H1 (cell line): ENCODE measurements around the gene TIAM2. TPM values are rescaled to one million over a fixed set of nuclear protein-coding genes. Genes with fewer than 3 reads are reported as not detected.

Experiments used
- CTCF ChIA-PET: fragments of 300-600 bp; sonication (Branson Sonifier 250); formaldehyde crosslinking; loops from one replicate; lab custom pipeline; 2021; ENCODE audit not compliant: partially characterized antibody; lab: Charles Lee
- POLR2A ChIA-PET: fragments of 300-600 bp; sonication (Branson Sonifier 250); formaldehyde crosslinking; loops from one replicate; lab custom pipeline; 2021; ENCODE audit warnings: inconsistent platforms; ENCODE audit not compliant: partially characterized antibody; lab: Charles Lee
- DNase-seq, 2 experiments: peaks; one replicate each; pipeline versions ENCODE4 v3.0.0 to v3.0.0-alpha.2; 2010 to 2022; ENCODE audit warnings: low spot score in 2 of 2, low read depth in 1 of 2, mixed read lengths in 1 of 2
- FAIRE-seq: peaks from 2 replicates; lab custom pipeline; 2011; peaks lifted over from hg19 to GRCh38; lab: Jason Lieb, UNC
- H2AFZ ChIP-seq: 2 replicates; pipeline ENCODE4 v1.8.1; 2012; ENCODE audit warnings: low read length, inconsistent platforms
- H2AK5ac ChIP-seq: 2 replicates; pipeline ENCODE4 v1.6.1; 2013; ENCODE audit warnings: low read depth, low read length
- H2BK120ac ChIP-seq: replicated peaks from 2 replicates; pipeline ENCODE3; 2013; ENCODE audit warnings: low read depth, low read length, inconsistent platforms
- H2BK12ac ChIP-seq: 2 replicates; pipeline ENCODE4 v1.6.1; 2013; ENCODE audit warnings: low read depth, low read length
- H2BK15ac ChIP-seq: 2 replicates; pipeline ENCODE4 v1.6.1; 2013; ENCODE audit warnings: low read length
- H2BK20ac ChIP-seq: 2 replicates; pipeline ENCODE4 v1.6.1; 2013; ENCODE audit warnings: low read length
- H2BK5ac ChIP-seq: 2 replicates; pipeline ENCODE4 v1.6.1; 2013; ENCODE audit warnings: low read depth, low read length
- H3K14ac ChIP-seq: 2 replicates; pipeline ENCODE4 v1.6.1; 2013; ENCODE audit warnings: inconsistent platforms; ENCODE audit not compliant: insufficient read length
- H3K18ac ChIP-seq: 2 replicates; pipeline ENCODE4 v1.6.1; 2013; ENCODE audit warnings: low read length; ENCODE audit errors: extremely low read depth
- H3K23ac ChIP-seq: 2 replicates; pipeline ENCODE4 v1.6.1; 2013; ENCODE audit warnings: inconsistent platforms; ENCODE audit not compliant: insufficient read length
- H3K23me2 ChIP-seq: 2 replicates; pipeline ENCODE4 v1.6.1; 2013; ENCODE audit warnings: low read depth, low read length
- H3K27ac ChIP-seq: 2 replicates; pipeline ENCODE4 v1.6.1; 2011; ENCODE audit warnings: low read depth, low read length, inconsistent platforms
- H3K27me3 ChIP-seq, 4 experiments: replicated peaks in 1 of 4; 1 replicate in 1 of 4; 2 replicates in 3 of 4; pipeline versions ENCODE4 v1.6.1 to v1.8.1; 2011 to 2013; ENCODE audit warnings: low read length in 3 of 4, mild to moderate bottlenecking in 3 of 4, inconsistent platforms in 2 of 4, mixed read lengths in 2 of 4, moderate library complexity in 1 of 4; ENCODE audit not compliant: control insufficient read depth in 3 of 4, insufficient read depth in 3 of 4; ENCODE audit errors: extremely low read depth in 1 of 4
- H3K36me3 ChIP-seq, 4 experiments: 2 replicates each; pipeline versions ENCODE4 v1.6.1 to v1.8.1; 2011 to 2013; ENCODE audit warnings: mild to moderate bottlenecking in 4 of 4, low read length in 3 of 4, moderate library complexity in 2 of 4, control low read depth in 1 of 4, inconsistent platforms in 1 of 4; ENCODE audit not compliant: insufficient read depth in 4 of 4, control insufficient read depth in 2 of 4
- H3K4ac ChIP-seq: replicated peaks from 2 replicates; pipeline ENCODE3; 2013; ENCODE audit warnings: low read length, low read depth, mixed read lengths, inconsistent platforms; ENCODE audit not compliant: insufficient read length
- H3K4me1 ChIP-seq, 4 experiments: replicated peaks in 1 of 4; 1 replicate in 1 of 4; 2 replicates in 3 of 4; pipeline versions ENCODE4 v1.6.1 to v1.8.1; 2011 to 2013; ENCODE audit warnings: low read length in 3 of 4, inconsistent platforms in 2 of 4, mixed read lengths in 1 of 4; ENCODE audit not compliant: insufficient read depth in 4 of 4, control insufficient read depth in 3 of 4
- H3K4me2 ChIP-seq, 2 experiments: 2 replicates each; pipeline versions ENCODE4 v1.6.1 to v1.8.1; 2011 to 2013; ENCODE audit warnings: low read depth in 2 of 2, low read length in 2 of 2, control low read depth in 1 of 2, inconsistent platforms in 1 of 2, mild to moderate bottlenecking in 1 of 2; ENCODE audit not compliant: insufficient read depth in 1 of 2
- H3K4me3 ChIP-seq, 4 experiments: fragments of 200-600, 300-600 bp in 1 of 4; sonication (generic), shearing (Covaris generic), sonication (Bioruptor Twin) in 1 of 4; 2 replicates each; pipeline versions ENCODE4 v1.5.1 to v1.8.1; 2011 to 2016; ENCODE audit warnings: low read length in 4 of 4, low read depth in 3 of 4, control low read depth in 2 of 4, inconsistent platforms in 2 of 4, mild to moderate bottlenecking in 2 of 4, mixed read lengths in 1 of 4, moderate library complexity in 1 of 4; ENCODE audit not compliant: insufficient read depth in 2 of 4; ENCODE audit errors: extremely low read depth in 1 of 4
- H3K56ac ChIP-seq: replicated peaks from 2 replicates; pipeline ENCODE3; 2013; ENCODE audit warnings: low read depth, mild to moderate bottlenecking, mixed read lengths, low read length, inconsistent platforms; ENCODE audit not compliant: insufficient read length
- H3K79me1 ChIP-seq: 2 replicates; pipeline ENCODE4 v1.6.1; 2013; ENCODE audit warnings: low read depth, low read length, control low read depth
- H3K79me2 ChIP-seq, 2 experiments: 2 replicates each; pipeline versions ENCODE4 v1.6.1 to v1.8.1; 2012 to 2013; ENCODE audit warnings: low read length in 2 of 2, mild to moderate bottlenecking in 2 of 2, inconsistent platforms in 1 of 2; ENCODE audit not compliant: insufficient read depth in 2 of 2, control insufficient read depth in 1 of 2
- H3K9ac ChIP-seq, 4 experiments: replicated peaks in 1 of 4; 1 replicate in 1 of 4; 2 replicates in 3 of 4; pipeline versions ENCODE4 v1.6.1 to v1.8.1; 2011 to 2013; ENCODE audit warnings: low read depth in 3 of 4, low read length in 3 of 4, control low read depth in 2 of 4, mild to moderate bottlenecking in 2 of 4, moderate library complexity in 2 of 4, inconsistent platforms in 1 of 4; ENCODE audit errors: extremely low read depth in 1 of 4
- H3K9me3 ChIP-seq, 2 experiments: 2 replicates each; pipeline versions ENCODE4 v1.6.1 to v1.8.1; 2012 to 2013; ENCODE audit warnings: mild to moderate bottlenecking in 2 of 2, moderate library complexity in 2 of 2, control low read depth in 1 of 2, inconsistent platforms in 1 of 2, low read depth in 1 of 2, low read length in 1 of 2, mixed read lengths in 1 of 2; ENCODE audit not compliant: insufficient read depth in 2 of 2
- H4K20me1 ChIP-seq, 2 experiments: replicated peaks in 1 of 2; 2 replicates each; pipeline versions ENCODE3 to v1.8.1; 2011 to 2013; ENCODE audit warnings: inconsistent platforms in 2 of 2, low read length in 2 of 2, mild to moderate bottlenecking in 1 of 2; ENCODE audit not compliant: insufficient read depth in 2 of 2, control insufficient read depth in 1 of 2
- H4K5ac ChIP-seq: 2 replicates; pipeline ENCODE4 v1.6.1; 2013; ENCODE audit warnings: low read length, low read depth, mixed read lengths, inconsistent platforms; ENCODE audit not compliant: insufficient read length
- H4K8ac ChIP-seq: 2 replicates; pipeline ENCODE4 v1.8.0; 2013; ENCODE audit warnings: mild to moderate bottlenecking, moderate library complexity, low read length, inconsistent platforms; ENCODE audit not compliant: insufficient read depth; ENCODE audit errors: extremely low read depth
- H4K91ac ChIP-seq: replicated peaks from 2 replicates; pipeline ENCODE3; 2013; ENCODE audit warnings: low read length, mixed read lengths, inconsistent platforms; ENCODE audit not compliant: insufficient read length
- PHF8 ChIP-seq: fragments of 200-600 bp; sonication (generic); conservative IDR thresholded peaks from 2 replicates; pipeline ENCODE4 v1.7.1; 2012; ENCODE audit warnings: low read depth, mild to moderate bottlenecking, inconsistent platforms, low read length, moderate library complexity
- RBBP5 ChIP-seq: IDR thresholded peaks from 2 replicates; pipeline ENCODE4 v1.7.1; 2012; ENCODE audit warnings: low read depth, mild to moderate bottlenecking, inconsistent platforms, low read length, moderate library complexity, borderline replicate concordance
- WGBS, 2 experiments: shearing (Covaris generic) in 1 of 2; methylation state at CpG; one replicate each; pipeline versions ENCODE4 v1.1.6 to v1.1.7; 2013 to 2015; ENCODE audit warnings: low lambda C conversion rate in 2 of 2, mixed read lengths in 2 of 2, inconsistent platforms in 1 of 2, low coverage in 1 of 2, missing lambda C conversion rate in 1 of 2; ENCODE audit not compliant: insufficient replicate concordance in 2 of 2, insufficient coverage in 1 of 2, insufficient read length in 1 of 2; ENCODE audit errors: extremely low coverage in 1 of 2, missing lambda C conversion rate in 1 of 2; 5-methylcytosine and 5-hydroxymethylcytosine counted together
- polyA plus RNA-seq, 7 experiments: library from polyadenylated mRNA; depleted of rRNA in 3 of 7; stranded (reverse) in 5 of 7; unstranded in 2 of 7; fragments of >200 nt in 5 of 7; fragments of 200-250 nt in 2 of 7; gene quantifications; 1 replicate in 5 of 7; 2 replicates in 1 of 7; 4 replicates in 1 of 7; pipeline versions ENCODE4 v1.2.1 to v1.2.3, GENCODE V29; 2011 to 2013; ENCODE audit warnings: missing spikeins in 2 of 7, mixed read lengths in 2 of 7
- total RNA-seq: library from RNA; stranded (reverse); fragmentation: NEBNext Ultra II Directional; extraction: Animal tissue kit (Norgen Biotek cat#: 25700); gene quantifications from 2 replicates; pipeline ENCODE4 v1.2.1, GENCODE V29; 2021

The TIAM2 gene
- total and polyA plus RNA-seq, 2 of the 8 experiments (the other 6 are each of a cell fraction or from before 2014, with no cell fraction given), result 7.4 to 23.9 TPM

GRCh38 chr6:155110721-155111120, 115.6 kb downstream of the TIAM2 start:
- H2BK5ac ChIP-seq, result no peak overlapping the region
- CTCF ChIA-PET, result interaction anchor here (0.7 to 1.5 kb wide), 4 partner anchors 37 to 182 kb away, joined by 3 read pairs; no protein-coding TSS in a partner anchor

More at GRCh38 chr6:155110721-155111120, 115.6 kb downstream of the TIAM2 start:
- no peak overlapping the region for H4K5ac ChIP-seq
- H3K4ac ChIP-seq, result no peak overlapping the region
- H3K23ac ChIP-seq, result no peak overlapping the region
- H3K27ac ChIP-seq, result no peak overlapping the region
- no peak overlapping the region for H2BK12ac ChIP-seq
- H3K9ac ChIP-seq, result no peak overlapping the region
- no peak overlapping the region for H3K18ac ChIP-seq
- 54% methylated on average over 2 of the region's 2 CpGs; no CpG with 5 or more reads in 1 of the 2 experiments for WGBS, 2 experiments
- H3K36me3 ChIP-seq, result no peaks in the 10 kb centered on the region
- no peak overlapping the region for H4K8ac ChIP-seq
- no peak overlapping the region for H3K4me2 ChIP-seq
- H3K79me1 ChIP-seq, result no peaks in the 10 kb centered on the region
- no peaks in the 10 kb centered on the region for H3K27me3 ChIP-seq
- no peaks in the 10 kb centered on the region for H4K20me1 ChIP-seq
- H3K23me2 ChIP-seq, result no peaks in the 10 kb centered on the region
- no peak overlapping the region for H3K14ac ChIP-seq
- no peak overlapping the region for H4K91ac ChIP-seq
- peaks cover 3 to 17% (median 9%) of the 10 kb centered on the region in 4 experiments; a peak in 4 of 7 replicates for H3K4me1 ChIP-seq
- H2BK15ac ChIP-seq, result no peak overlapping the region
- no peak overlapping the region for H2BK120ac ChIP-seq
- TF ChIP-seq RBBP5, result no peak
- TF ChIP-seq PHF8, result no peak
- TF ChIP-seq, all 59 proteins: peak for 0
- POLR2A ChIA-PET, result interaction anchor here (1.4 kb wide), 1 partner anchor 9 kb away, joined by 4 read pairs; no protein-coding TSS in a partner anchor
- Histone ChIP-seq H2AFZ (no peak overlapping the region), H2AK5ac (no peak overlapping the region; the same call in 1 of the 2 replicates), H3K56ac (no peak overlapping the region), H3K4me3 (no peak overlapping the region), H2BK20ac (no peak overlapping the region), H3K9me3 (no peaks in the 10 kb centered on the region), H3K79me2 (no peaks in the 10 kb centered on the region)
- DNase-seq, result no peak
- no peak for FAIRE-seq
